ENCODE measurements around the gene NHSL2.
"Not testable (repeated sequence)": the region's sequence is repeated elsewhere in the genome, so short reads cannot be mapped to it uniquely, and the experiment has no call there.

The NHSL2 gene

GRCh38 chrX:72041871-72042851 is 131.5 kb downstream of the NHSL2 start:
- no peak for DNase-seq (ENCODE audit: low spot score)

GRCh38 chrX:72042852-72043248 is 132.2 kb downstream of the NHSL2 start:
- no peak for DNase-seq (ENCODE audit: low spot score)

DNA sequence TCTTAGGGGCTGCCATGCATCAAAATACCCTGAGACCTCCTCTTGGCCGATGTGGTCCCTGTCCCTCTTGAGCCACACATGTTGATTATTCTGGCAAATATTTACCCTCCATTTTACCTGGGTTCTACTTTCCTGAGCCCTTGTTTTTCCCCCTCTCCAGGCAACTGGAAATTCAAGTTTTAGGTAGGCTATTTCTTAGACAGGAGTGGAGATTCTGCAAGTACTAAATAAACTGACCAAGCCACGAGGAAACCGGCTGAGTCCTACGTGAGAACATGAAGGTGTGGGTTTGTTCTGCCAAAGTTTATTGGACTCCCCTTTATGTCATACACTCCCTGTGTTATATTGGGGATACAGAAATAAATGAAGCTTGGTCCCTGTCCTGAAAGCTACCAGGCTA is 133.0 kb downstream of the NHSL2 start:
- DNase-seq (ENCODE audit: low spot score) = no peak

DNA sequence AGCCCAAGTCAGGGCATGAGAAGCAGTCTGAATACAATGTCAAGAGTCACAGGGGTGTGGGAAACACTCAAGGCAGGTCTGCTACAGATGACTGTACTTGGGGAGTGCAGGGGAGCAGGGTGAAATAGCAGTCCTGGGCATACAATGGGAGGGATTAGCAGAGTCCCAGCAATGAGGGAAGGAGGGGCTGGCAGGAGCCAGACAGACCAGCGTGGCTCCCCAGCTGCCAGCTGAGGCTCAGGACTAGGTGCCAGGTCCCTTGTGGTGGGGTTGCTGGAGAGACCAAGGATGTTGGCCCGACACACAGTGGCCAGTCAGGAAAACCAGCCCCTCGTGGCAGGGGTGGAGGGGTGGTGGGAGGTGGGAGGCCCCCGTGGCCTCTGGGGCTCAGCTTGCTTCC is 134.5 kb downstream of the NHSL2 start:
- no peak for DNase-seq (ENCODE audit: low spot score)

DNA sequence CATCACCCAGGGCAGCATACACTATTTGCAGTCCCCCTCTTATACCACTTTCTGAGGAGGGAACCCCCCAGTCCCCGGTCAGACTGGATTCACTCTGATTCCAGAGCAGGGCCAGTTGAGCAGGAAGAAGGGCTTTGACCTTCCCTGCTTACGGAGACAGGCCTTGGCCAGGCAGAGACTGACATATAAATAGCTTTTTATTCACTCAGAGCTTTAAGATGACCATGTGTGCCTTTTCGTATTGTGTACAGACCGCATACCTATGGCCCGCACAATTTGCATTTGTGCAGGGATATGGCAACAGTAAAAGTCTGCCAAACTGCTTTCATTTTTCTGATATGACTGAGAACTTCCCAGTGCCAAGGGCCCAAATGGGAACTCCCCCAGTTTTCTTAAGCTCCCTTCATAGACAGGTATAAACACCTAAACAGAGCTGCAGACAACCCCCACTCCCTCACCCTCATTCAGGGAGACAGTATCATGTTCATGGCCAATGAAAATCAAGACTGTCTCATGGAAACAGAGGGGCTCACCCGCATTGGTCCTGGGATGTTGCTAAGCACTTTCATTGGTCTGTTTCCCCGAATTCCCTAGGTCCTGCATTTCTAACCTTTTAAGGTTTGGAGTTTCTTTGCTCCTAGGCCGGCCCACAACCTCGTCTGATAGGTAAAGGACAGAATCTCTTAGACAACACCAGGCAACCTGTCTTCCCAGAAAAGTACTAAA is 135.1 kb downstream of the NHSL2 start:
- DNase-seq (ENCODE audit: low spot score) = no peak

DNA sequence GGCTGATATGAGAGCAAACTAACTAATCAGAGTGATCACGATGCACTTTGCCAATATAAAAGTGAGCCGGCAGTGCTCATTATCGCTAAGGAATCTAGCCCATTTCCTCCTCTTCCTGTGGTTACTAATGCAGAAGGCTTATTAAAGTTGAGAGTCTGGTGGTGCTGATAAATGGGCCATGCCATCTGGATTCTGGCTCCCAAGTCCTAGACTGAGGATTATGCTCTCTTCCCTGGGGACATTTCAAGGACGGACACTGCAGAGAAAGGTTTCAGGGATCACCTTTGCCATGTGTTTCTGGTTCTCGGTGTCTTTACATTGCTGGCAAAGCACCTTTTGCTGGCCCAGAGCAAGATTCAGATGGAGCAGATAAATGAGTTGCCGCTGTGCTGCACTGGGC is 135.8 kb downstream of the NHSL2 start:
- DNase-seq (ENCODE audit: low spot score) = no peak

GRCh38 chrX:72048510-72049455 is 138.1 kb downstream of the NHSL2 start:
- DNase-seq (ENCODE audit: low spot score) = peak; percentile 2

DNA sequence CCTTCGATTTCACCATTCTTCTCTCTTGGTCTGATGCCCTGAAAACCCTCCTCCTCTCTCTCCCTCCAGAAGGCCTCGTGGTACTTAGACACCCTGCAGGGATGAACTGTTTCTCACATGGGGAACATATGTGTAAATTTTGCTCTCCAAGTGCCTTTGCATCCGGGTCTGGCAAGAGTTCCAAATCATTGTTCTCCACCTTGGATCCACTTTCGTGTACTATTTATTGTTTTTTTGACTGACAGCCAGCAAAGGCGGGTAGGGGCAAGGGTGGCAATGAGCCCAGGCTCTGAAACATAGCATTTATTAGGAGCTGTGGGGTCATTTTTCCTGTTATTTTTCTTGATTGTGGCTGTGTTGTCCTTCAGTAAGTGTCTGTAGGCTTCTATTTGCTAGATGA is 139.4 kb downstream of the NHSL2 start:
- DNase-seq (ENCODE audit: low spot score) = no peak

DNA sequence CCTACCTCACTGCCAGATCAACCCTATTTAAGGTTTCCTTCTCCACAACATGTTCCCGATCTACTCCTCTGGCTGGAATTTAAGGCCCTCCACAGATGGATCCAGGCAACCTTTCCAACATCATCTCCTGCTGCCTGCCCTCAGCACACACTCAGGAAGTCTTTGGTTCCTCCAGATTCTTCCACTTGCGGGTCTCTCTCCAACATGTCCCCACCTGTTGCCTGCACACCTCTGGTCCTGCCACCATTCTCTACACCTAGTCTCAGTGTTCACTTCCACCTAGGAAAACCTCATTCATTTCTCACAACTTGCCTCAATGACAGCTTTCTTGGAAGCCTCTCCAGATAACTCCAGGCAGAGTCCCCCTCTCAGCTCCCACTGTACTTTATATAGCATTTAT is 140.9 kb downstream of the NHSL2 start:
- no peak for DNase-seq (ENCODE audit: low spot score)

DNA sequence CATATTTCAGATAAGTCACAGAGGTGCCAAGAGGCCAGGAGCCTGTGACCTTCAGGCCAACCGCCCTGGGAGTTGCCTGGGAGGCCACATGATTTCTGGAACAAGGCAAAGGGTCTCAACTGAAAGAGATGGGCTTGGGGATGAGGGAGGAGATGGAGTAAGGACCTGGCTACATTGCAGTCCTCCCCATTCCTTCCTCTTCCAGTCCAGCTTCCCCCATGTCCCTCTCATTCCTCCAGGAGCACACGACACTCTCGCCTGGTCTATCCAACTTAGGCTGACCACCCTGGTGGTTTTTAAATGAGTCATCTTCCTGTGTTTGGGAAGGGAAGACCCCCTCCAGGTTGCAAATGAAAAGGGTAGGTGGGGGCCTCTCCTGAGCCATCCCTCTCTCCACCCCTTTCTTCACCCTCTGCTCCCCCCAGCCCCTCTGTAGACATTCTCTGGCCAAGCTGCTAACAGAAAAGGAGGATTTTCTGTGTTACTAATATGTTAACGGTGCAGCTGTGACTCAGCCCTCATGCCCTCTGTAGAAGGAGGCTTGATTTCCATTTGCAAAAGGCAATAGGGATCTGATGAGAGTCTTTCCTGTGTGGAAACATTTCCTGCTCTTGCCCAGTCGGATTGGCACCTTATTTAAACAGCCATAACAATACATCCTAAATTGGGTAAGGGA is 141.9 kb downstream of the NHSL2 start:
- no peak for DNase-seq (ENCODE audit: low spot score)

- DNase-seq (ENCODE audit: low spot score) = no peak
Observed at GRCh38 chrX:72053508-72053907, 142.9 kb downstream of the NHSL2 start.

DNA sequence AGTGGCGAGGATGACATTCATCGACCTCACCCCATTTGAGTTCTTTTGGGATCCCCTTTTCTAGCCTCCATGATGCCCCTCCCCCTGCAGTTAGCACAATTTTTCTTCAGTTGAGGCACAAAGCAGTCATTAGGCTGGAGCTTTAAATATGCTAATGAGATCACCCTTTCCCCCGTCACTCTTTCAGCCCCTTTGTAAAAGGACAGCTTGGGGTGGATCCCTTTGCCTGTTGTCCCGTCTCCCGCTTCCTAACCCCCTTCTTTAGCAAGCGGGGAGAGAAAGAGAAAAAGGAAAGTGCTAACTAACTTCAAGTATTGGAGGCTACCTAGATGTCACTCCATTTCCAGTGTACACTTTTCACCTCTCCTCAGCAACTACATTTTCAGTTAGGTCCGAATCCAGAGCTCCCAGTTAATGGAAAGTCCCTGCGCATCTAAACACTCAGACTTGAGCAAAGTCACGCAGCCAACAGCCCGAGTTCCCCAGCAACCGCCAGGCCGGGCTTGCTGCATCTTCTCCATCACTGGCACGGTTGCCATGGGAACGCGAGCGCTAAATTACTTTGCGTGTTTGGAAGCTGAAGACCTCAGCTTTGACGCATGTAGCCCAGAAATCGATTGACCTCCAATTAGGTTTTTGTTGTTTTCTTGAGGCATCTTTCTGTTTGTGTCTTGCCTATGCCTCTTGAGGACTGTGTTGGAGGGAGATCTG is 144.3 kb downstream of the NHSL2 start:
- no peak for DNase-seq (ENCODE audit: low spot score)

DNA sequence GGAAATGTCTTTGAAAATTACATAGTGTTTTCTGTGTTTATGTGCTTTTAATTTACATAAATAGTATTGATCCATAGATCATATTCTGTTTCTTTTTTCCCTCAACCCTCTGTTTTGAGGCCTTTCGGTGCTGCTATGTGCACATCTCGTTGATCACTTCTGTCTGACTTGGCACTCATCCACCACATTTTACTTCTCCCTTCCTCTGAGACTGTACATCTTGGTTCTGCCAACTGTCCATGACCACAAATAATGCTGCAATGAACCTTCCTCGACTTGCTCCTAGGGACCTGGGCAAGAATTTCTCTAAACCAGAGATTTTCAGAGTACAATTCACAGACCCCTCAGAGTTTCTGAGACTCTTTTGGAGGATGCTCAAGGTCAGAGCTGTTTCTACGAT is 146.7 kb downstream of the NHSL2 start:
- DNase-seq (ENCODE audit: low spot score) = no peak

DNA sequence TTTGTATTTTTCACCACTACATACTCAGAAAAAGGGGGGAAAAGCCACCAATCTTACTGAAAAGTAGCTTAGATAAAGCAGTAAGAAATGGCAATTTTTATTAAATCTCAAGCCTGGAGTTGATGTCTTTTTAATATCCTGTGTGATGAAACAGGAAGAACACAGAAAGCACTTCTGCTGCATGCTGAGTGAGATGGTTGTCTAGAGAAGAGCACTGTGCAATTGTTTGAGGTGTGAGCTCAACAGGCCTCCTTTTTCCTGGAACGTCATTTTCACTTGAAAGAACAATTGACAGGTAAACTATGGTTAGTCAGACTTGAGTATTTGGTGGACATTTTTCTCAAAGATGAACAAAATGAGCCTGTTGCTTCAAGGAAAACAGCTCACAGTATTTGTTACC is 147.2 kb downstream of the NHSL2 start:
- DNase-seq (ENCODE audit: low spot score) = no peak

DNA sequence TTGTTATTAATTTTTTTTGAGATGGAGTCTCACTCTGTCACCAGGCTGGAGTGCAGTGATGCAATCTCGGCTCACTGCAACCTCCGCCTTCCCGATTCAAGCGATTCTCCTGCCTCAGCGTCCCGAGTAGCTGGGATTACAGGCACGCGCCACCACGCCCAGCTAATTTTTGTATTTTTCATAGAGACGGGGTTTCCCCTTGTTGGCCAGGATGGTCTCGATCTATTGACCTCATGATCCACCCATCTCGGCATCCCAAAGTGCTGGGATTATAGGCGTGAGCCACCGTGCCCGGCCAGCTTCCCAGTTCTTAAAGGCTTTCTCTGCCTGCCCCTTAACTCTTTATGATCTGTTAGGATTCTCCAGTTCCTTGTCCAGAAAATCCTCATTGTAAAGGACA is 147.7 kb downstream of the NHSL2 start:
- not testable (repeated sequence) for DNase-seq (ENCODE audit: low spot score)

DNA sequence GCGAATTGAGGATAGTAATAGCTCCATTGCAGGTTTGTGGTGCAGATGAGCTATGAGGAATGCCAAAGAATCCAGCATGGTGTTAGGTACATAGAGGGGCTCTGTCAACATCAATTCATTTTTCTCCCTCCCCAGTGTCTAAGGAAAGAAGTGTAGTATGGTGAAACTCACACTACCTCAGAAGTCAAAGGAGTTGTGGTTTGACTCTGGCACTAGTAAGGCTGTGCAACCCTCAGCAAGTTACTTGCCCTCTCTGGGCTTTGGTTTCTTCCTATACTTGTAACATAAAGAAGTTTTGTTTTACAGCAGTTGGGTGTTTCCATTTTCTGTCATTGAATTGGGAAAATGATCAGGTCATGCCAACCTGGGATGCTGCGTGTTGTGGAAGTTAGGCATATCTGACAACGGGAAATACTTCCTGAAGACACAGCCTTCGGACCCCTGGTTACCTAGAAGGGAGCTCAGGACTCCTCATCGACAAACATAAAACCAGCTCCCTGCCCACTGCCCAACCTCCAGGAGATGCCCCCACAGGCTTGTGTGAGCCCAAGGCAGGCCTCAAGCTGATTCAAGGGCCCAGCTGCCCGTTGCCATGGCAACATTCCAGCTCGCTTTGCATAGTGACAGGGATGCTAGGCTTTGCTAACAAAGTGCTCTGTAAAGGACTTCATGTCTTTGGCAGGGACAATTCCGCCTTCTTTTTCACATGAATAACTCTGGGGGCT is 149.7 kb downstream of the NHSL2 start:
- no peak for DNase-seq (ENCODE audit: low spot score)

GRCh38 chrX:72060921-72061490 is 150.4 kb downstream of the NHSL2 start:
- no peak for DNase-seq (ENCODE audit: low spot score)

GRCh38 chrX:72062916-72063315 is 152.3 kb downstream of the NHSL2 start:
- no peak for DNase-seq (ENCODE audit: low spot score)

DNA sequence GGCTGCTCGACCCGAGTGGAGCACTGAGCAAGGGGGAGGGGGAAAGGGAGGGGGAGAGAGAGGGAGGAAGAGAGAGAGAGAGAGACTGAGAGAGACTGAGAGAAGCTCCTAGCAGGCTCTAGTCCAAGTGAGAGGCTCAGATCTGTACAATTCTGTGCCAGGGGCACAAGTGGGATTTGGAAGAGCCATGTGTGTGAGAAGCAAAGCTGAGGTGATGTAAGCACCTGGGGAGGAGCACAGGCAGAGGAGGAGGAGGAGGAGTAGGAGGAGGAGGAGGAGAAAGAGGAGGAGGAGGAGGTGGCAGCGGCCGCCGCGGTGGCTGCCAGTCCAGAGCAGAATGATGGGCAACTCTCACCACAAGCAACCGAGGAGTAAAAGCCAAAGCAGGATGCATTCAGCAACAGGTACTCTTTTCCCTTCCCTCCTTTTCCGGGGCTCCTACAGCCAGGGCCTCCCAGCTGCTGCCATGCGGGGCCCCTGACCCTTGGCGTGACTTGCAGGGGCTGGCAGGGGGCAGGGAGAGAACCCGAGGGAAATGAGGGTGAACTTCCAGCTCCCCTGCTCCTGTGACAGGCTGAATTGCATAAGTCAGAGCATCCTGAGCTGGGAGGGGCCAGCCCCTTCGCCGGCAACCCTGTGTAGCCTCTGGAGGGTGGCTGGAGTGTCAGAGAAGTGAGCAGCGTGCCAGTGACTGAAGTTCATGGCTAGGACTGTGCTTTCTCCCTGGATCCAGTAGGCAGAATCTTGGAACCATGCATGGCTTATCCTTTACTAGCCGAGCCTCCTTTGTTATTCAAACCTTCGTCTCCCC is 158.9 kb downstream of the NHSL2 start:
- no peak for DNase-seq (ENCODE audit: low spot score)
